HCT116 (cell line): ENCODE results near the gene SERPINE3. TPM values are rescaled to one million over a fixed set of nuclear protein-coding genes. Genes with fewer than 3 reads are reported as not detected.

Experiments
- ATAC-seq: fragments of 200-7000 bp; cut with Tn5 transposase; 2 replicates; pipeline ENCODE4 v1.9.1; 2020; ENCODE audit warnings: mild to moderate bottlenecking, moderate library complexity
- BruUV-seq: library from RNA; stranded (reverse); fragments of 400-500 nt; replicated peaks from 2 replicates; lab custom pipeline; 2021; lab: Mats Ljungman, UMichigan
- CTCF ChIA-PET: fragments of 300-600 bp; sonication (Branson Sonifier 250); formaldehyde crosslinking; loops from one replicate; lab custom pipeline; 2021; ENCODE audit warnings: antibody characterized with exemption; lab: Charles Lee
- POLR2A ChIA-PET: fragments of 300-600, 350-600 bp; sonication (Branson Sonifier 250); formaldehyde crosslinking; loops from one replicate; lab custom pipeline; 2021; ENCODE audit warnings: antibody characterized with exemption; lab: Charles Lee
- RAD21 ChIA-PET, 2 experiments: fragments of 300-600 bp; sonication (Branson Sonifier 250); formaldehyde crosslinking; loops; one replicate each; lab custom pipeline; 2023; ENCODE audit warnings: low total read pairs in 2 of 2; ENCODE audit not compliant: uncharacterized antibody in 2 of 2, unreplicated experiment in 2 of 2, low non-redundant PET in 1 of 2; lab: Charles Lee
- DNase-seq: peaks from one replicate; pipeline ENCODE4 v3.0.0-alpha.2; 2010; ENCODE audit warnings: low read depth, low spot score
- H2AFZ ChIP-seq: fragments of 200-600 bp; shearing (Covaris generic), sonication (generic); 2 replicates; pipeline ENCODE4 v1.6.1; 2017; ENCODE audit warnings: low read depth, mixed run types, mixed read lengths, antibody characterized with exemption, low read length; ENCODE audit not compliant: poor library complexity, severe bottlenecking
- H3K27ac ChIP-seq: 2 replicates; pipeline ENCODE4 v1.5.1; 2012; ENCODE audit warnings: low read depth, low read length
- H3K27me3 ChIP-seq: fragments of 200-600 bp; sonication (generic); 2 replicates; pipeline ENCODE4 v1.6.1; 2016; ENCODE audit warnings: mixed run types, low read length, mixed read lengths; ENCODE audit not compliant: insufficient read depth
- H3K36me3 ChIP-seq, 2 experiments: fragments of 200-500 bp in 1 of 2; fragments of 200-600 bp in 1 of 2; sonication (Bioruptor generic) in 1 of 2; sonication (generic) in 1 of 2; 2 replicates each; pipeline versions ENCODE4 v1.5.1 to v1.6.1; 2014 to 2016; ENCODE audit warnings: low read length in 2 of 2, inconsistent platforms in 1 of 2, mixed read lengths in 1 of 2, mixed run types in 1 of 2; ENCODE audit not compliant: insufficient read depth in 2 of 2, control insufficient read depth in 1 of 2
- H3K4me1 ChIP-seq, 2 experiments: fragments of 200-600 bp in 1 of 2; sonication (generic) in 1 of 2; 2 replicates each; pipeline versions ENCODE4 v1.5.1 to v1.6.1; 2012 to 2017; ENCODE audit warnings: low read length in 2 of 2, inconsistent platforms in 1 of 2, mild to moderate bottlenecking in 1 of 2, mixed read lengths in 1 of 2, mixed run types in 1 of 2, moderate library complexity in 1 of 2; ENCODE audit not compliant: insufficient read depth in 2 of 2, control insufficient read depth in 1 of 2
- H3K4me2 ChIP-seq: fragments of 200-600 bp; sonication (generic); 2 replicates; pipeline ENCODE4 v1.6.1; 2017; ENCODE audit warnings: mixed run types, low read length, mixed read lengths
- H3K4me3 ChIP-seq, 2 experiments: fragments of 200-600 bp in 1 of 2; sonication (generic) in 1 of 2; replicated peaks in 1 of 2; 2 replicates each; pipeline ENCODE4 v1.5.1; 2011 to 2016; ENCODE audit warnings: low read length in 2 of 2, control low read depth in 1 of 2, low read depth in 1 of 2, mild to moderate bottlenecking in 1 of 2, mixed read lengths in 1 of 2, mixed run types in 1 of 2
- H3K79me2 ChIP-seq: fragments of 200-600 bp; sonication (generic); 2 replicates; pipeline ENCODE4 v1.6.1; 2017; ENCODE audit warnings: mild to moderate bottlenecking, mixed run types, low read length, moderate library complexity, mixed read lengths; ENCODE audit not compliant: insufficient read depth
- H3K9ac ChIP-seq: fragments of 200-600 bp; sonication (generic); 2 replicates; pipeline ENCODE4 v1.6.1; 2016; ENCODE audit warnings: low read length, mixed read lengths
- H3K9me2 ChIP-seq: fragments of 200-600 bp; sonication (generic), shearing (Covaris generic); 2 replicates; pipeline ENCODE4 v1.6.1; 2017; ENCODE audit warnings: mixed run types, mild to moderate bottlenecking, moderate library complexity; ENCODE audit not compliant: insufficient read depth
- H3K9me3 ChIP-seq, 2 experiments: fragments of 200-500 bp in 1 of 2; fragments of 200-600 bp in 1 of 2; sonication (Bioruptor generic) in 1 of 2; sonication (generic) in 1 of 2; 2 replicates each; pipeline ENCODE4 v1.6.1; 2014 to 2017; ENCODE audit warnings: low read length in 2 of 2, mixed read lengths in 2 of 2, inconsistent platforms in 1 of 2, low read depth in 1 of 2, mild to moderate bottlenecking in 1 of 2, mixed run types in 1 of 2, moderate library complexity in 1 of 2; ENCODE audit not compliant: control insufficient read depth in 1 of 2, insufficient read depth in 1 of 2
- H4K20me1 ChIP-seq: fragments of 200-600 bp; sonication (generic), shearing (Covaris generic); 2 replicates; pipeline ENCODE4 v1.6.1; 2017; ENCODE audit warnings: mixed run types, mild to moderate bottlenecking, moderate library complexity; ENCODE audit not compliant: insufficient read depth
- CBX3 ChIP-seq: IDR thresholded peaks from 2 replicates; pipeline ENCODE4 v1.6.1; 2012; ENCODE audit warnings: low read depth
- CEBPB ChIP-seq: IDR thresholded peaks from 2 replicates; pipeline ENCODE4 v1.6.1; 2012; ENCODE audit warnings: low read depth
- EGR1 ChIP-seq: IDR thresholded peaks from 2 replicates; pipeline ENCODE4 v1.6.1; 2012; ENCODE audit warnings: low read depth
- ELF1 ChIP-seq: IDR thresholded peaks from 2 replicates; pipeline ENCODE4 v1.6.1; 2012; ENCODE audit warnings: low read depth, borderline replicate concordance
- EZH2 ChIP-seq: fragments of 200-600 bp; sonication (generic); IDR thresholded peaks from 2 replicates; pipeline ENCODE4 v1.6.1; 2017; ENCODE audit warnings: antibody characterized with exemption, mixed run types
- EZH2phosphoT487 ChIP-seq: fragments of 200-600 bp; IDR thresholded peaks from 2 replicates; pipeline ENCODE4 v1.6.1; 2018; ENCODE audit warnings: antibody characterized with exemption, borderline replicate concordance
- FOSL1 ChIP-seq: IDR thresholded peaks from 2 replicates; pipeline ENCODE4 v1.6.1; 2012; ENCODE audit warnings: low read depth
- RAD21 ChIP-seq: IDR thresholded peaks from 2 replicates; pipeline ENCODE4 v1.6.1; 2012; ENCODE audit warnings: low read depth, mild to moderate bottlenecking
- SP1 ChIP-seq: IDR thresholded peaks from 2 replicates; pipeline ENCODE4 v1.6.1; 2012; ENCODE audit warnings: low read depth
- SRF ChIP-seq: IDR thresholded peaks from 2 replicates; pipeline ENCODE4 v1.6.1; 2012; ENCODE audit warnings: low read depth
- YY1 ChIP-seq: IDR thresholded peaks from 2 replicates; pipeline ENCODE4 v1.6.1; 2011; ENCODE audit warnings: low read length, low read depth, moderate library complexity, mild to moderate bottlenecking; ENCODE audit not compliant: insufficient replicate concordance; ENCODE audit errors: extremely low read depth
- ZNF274 ChIP-seq: fragments of 200-500 bp; sonication (Bioruptor generic); IDR thresholded peaks from 2 replicates; pipeline ENCODE4 v1.6.1; 2014; ENCODE audit warnings: mild to moderate bottlenecking, low read depth, low read length, inconsistent platforms
- intact Hi-C: fragments of 100-400 bp; cut with micrococcal nuclease; formaldehyde crosslinking; loops from 2 replicates; pipeline ENCODE4 v1.10.0; 2022
- total RNA-seq: library from RNA; stranded (reverse); gene quantifications from one replicate; pipeline ENCODE4 v1.2.1, GENCODE V29; 2021; ENCODE audit not compliant: unreplicated experiment
- TF ChIP-seq, protein P1 (sequence below): IDR thresholded peaks from 2 replicates; pipeline ENCODE4 v1.6.1; 2011; ENCODE audit warnings: mild to moderate bottlenecking, low read length, moderate library complexity; ENCODE audit not compliant: insufficient replicate concordance; ENCODE audit errors: extremely low read depth
- TF ChIP-seq, protein P2 (sequence below): IDR thresholded peaks from 2 replicates; pipeline ENCODE4 v1.6.1; 2012

The SERPINE3 gene
- total RNA-seq, 1 experiment from 2014 or later, result not detected

DNA sequence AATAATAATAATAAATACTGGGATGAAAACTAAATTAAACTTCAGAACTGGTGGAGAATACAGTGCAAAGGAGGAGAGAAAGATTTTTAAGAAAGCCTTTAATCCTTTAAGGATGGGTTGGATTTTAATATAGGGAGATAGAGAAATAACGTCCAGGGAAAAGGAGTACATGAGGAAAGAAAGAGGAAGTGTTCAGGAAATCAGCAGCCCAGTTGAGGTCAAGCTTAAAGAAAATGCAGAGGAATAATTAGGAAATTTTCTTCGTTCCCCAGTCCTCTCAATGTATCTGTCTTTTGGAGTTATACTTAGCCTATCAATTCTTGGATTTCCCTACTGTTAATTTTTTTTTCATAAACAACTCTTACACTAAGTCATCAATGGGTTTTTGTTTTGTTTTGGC is 65.7 kb downstream of the SERPINE3 start:
- TF ChIP-seq CEBPB (no peak), ELF1 (no peak), EGR1 (no peak), RAD21 (no peak)
- TF ChIP-seq, protein P1, sequence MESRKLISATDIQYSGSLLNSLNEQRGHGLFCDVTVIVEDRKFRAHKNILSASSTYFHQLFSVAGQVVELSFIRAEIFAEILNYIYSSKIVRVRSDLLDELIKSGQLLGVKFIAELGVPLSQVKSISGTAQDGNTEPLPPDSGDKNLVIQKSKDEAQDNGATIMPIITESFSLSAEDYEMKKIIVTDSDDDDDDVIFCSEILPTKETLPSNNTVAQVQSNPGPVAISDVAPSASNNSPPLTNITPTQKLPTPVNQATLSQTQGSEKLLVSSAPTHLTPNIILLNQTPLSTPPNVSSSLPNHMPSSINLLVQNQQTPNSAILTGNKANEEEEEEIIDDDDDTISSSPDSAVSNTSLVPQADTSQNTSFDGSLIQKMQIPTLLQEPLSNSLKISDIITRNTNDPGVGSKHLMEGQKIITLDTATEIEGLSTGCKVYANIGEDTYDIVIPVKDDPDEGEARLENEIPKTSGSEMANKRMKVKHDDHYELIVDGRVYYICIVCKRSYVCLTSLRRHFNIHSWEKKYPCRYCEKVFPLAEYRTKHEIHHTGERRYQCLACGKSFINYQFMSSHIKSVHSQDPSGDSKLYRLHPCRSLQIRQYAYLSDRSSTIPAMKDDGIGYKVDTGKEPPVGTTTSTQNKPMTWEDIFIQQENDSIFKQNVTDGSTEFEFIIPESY, result no peak

DNA sequence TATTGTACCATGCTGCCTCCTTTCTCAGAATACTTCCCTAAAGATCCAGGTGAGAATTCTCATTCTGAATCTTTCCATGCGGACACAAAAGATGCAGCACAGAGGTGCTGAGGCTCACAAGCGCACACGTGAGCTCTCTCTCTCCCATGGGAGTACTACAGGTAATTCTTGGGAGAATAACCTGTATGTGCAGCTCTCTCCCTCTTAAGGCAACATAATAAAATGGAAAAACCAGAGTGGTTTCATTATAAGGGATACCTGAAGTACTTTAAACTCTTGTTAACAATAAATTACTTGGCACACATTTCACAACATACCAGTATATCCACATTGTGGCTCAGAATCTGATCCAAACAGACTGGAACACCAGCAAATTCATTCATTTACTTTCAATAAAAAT is 72.9 kb downstream of the SERPINE3 start:
- ChIA-PET CTCF (no interaction called here), RAD21 (no interaction called here), POLR2A (no interaction called here)
- DNase-seq, result no peak
- H3K27ac ChIP-seq, result no peak overlapping the region
- H3K79me2 ChIP-seq, result peaks cover 82% of the 10 kb centered on the region
- peaks cover 0 to 15% of the 10 kb centered on the region in 2 experiments; a peak in 1 of 4 replicates for H3K36me3 ChIP-seq
- no peak overlapping the region for H3K4me3 ChIP-seq
- no peak overlapping the region for H2AFZ ChIP-seq
- H3K4me2 ChIP-seq, result no peak overlapping the region
- intact Hi-C loops, result no loop called here
- H4K20me1 ChIP-seq, result 0 out of 2 replicates have a peak, but pooled peaks cover 6% of the 10 kb centered on the region
- no peak for ATAC-seq
- TF ChIP-seq RAD21 (no peak), ELF1 (no peak), CBX3 (no peak), CEBPB (no peak), ZNF274 (no peak), EGR1 (no peak), FOSL1 (no peak), EZH2 (no peak), EZH2phosphoT487 (no peak), SP1 (no peak), SRF (no peak), YY1 (no peak)
- TF ChIP-seq, protein P2, sequence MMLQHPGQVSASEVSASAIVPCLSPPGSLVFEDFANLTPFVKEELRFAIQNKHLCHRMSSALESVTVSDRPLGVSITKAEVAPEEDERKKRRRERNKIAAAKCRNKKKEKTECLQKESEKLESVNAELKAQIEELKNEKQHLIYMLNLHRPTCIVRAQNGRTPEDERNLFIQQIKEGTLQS, result no peak
- TF ChIP-seq, protein P1, result no peak
- no peaks in the 10 kb centered on the region for H3K4me1 ChIP-seq
- BruUV-seq, result no TSS peak
- H3K9me3 ChIP-seq, result no peaks in the 10 kb centered on the region; a peak in 1 of 4 replicates
- no peak overlapping the region for H3K9ac ChIP-seq
- no peaks in the 10 kb centered on the region for H3K9me2 ChIP-seq
- H3K27me3 ChIP-seq, result no peaks in the 10 kb centered on the region

More for the DNA sequence above, 65.7 kb downstream of the SERPINE3 start:
- peaks cover 8% of the 10 kb centered on the region; the same call in 1 of the 2 replicates for H4K20me1 ChIP-seq
- no peaks in the 10 kb centered on the region for H3K9me3 ChIP-seq
- H2AFZ ChIP-seq, result no peak overlapping the region
- H3K4me1 ChIP-seq, result no peaks in the 10 kb centered on the region
- POLR2A ChIA-PET, result no interaction called here
- CTCF ChIA-PET, result no interaction called here
- no peak overlapping the region for H3K4me3 ChIP-seq
- H3K9ac ChIP-seq, result no peak overlapping the region
- no peak overlapping the region for H3K27ac ChIP-seq
- no peaks in the 10 kb centered on the region for H3K36me3 ChIP-seq
- BruUV-seq, result no TSS peak
- intact Hi-C loops, result no loop called here
- ATAC-seq (no peak), DNase-seq (no peak)
- H3K4me2 ChIP-seq, result no peak overlapping the region
- no peaks in the 10 kb centered on the region for H3K9me2 ChIP-seq
- H3K27me3 ChIP-seq, result no peaks in the 10 kb centered on the region
- peaks cover 89% of the 10 kb centered on the region for H3K79me2 ChIP-seq
- RAD21 ChIA-PET, result no interaction called here
